ENCODE data around the gene NXPH1.

Gene NXPH1

DNA sequence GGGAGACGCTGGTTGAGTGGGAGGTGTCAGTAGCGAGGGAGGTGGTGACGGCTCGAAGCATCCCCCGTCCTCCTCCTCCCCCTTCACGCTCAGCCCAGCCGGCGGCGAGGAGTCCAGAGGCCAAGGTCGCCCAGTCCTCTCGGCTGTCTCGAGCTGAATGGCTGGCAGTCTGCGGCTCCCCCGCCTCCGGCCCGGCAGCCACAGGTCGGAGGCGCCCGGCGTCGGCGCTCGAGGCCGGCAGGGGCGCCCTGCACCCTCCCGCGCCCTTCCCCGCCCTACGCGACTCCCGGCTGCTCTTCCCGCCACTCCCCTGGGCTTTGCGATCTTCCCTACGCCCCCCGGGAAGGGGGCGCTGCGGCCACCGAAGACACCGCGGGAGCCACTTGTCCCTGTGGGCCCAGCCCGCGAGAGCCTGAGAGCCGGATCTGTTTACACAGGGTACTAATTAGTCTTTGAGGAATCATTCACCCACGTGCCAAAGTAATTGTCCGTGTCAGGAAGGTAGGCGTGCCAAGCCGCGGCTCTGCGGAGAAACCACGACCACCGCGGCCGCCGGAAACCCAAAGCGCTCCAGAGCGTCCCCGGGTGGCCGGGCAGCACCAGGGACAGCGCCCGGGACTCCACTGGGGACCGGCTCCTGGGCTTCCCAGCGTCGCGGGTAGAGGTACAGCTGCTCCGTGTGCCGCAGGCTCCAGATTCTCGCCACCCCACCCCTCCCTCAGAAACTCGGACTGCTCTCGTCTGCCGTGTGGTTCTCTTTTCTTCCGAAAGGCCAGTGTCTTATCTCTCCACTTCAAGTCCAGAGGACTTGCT, at the start of gene NXPH1:
Gene NXPH1, plus strand, starts transcription at position 133 of the 813 bp plus-strand sequence.
- DNase-seq (ENCODE audit: low spot score), result peak; percentile 17

- no peak for DNase-seq (ENCODE audit: low spot score)
These were observed 48.5 kb upstream of the NXPH1 start for GRCh38 chr7:8384901-8385300.

- no peak for DNase-seq (ENCODE audit: low spot score)
These were observed 46.4 kb upstream of the NXPH1 start for GRCh38 chr7:8386926-8387550.

- DNase-seq (ENCODE audit: low spot score), result no peak
These were observed 45.7 kb upstream of the NXPH1 start for GRCh38 chr7:8387551-8388256.

- DNase-seq (ENCODE audit: low spot score), result no peak
These were observed 45.2 kb upstream of the NXPH1 start for GRCh38 chr7:8388257-8388625.

- no peak for DNase-seq (ENCODE audit: low spot score)
These were observed 43.7 kb upstream of the NXPH1 start for GRCh38 chr7:8389593-8390261.

DNA sequence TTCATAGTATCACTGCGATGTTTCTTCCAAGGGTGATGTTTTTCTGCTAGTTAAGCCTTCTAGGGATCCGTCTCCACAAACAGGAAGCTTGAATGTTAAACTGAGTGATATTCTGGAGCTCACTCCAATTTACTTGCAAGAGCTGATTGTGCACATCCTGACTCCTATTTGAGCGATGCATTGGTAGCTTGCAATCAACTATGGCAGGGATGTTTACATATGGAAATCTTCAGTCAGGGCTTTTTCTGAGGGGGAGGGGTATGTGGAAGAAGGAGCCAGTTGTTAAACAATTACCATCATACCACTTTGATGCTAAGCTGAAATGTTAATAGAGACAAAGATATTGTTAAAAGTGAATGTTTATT, 43.2 kb upstream of the NXPH1 start:
- no peak for DNase-seq (ENCODE audit: low spot score)

DNA sequence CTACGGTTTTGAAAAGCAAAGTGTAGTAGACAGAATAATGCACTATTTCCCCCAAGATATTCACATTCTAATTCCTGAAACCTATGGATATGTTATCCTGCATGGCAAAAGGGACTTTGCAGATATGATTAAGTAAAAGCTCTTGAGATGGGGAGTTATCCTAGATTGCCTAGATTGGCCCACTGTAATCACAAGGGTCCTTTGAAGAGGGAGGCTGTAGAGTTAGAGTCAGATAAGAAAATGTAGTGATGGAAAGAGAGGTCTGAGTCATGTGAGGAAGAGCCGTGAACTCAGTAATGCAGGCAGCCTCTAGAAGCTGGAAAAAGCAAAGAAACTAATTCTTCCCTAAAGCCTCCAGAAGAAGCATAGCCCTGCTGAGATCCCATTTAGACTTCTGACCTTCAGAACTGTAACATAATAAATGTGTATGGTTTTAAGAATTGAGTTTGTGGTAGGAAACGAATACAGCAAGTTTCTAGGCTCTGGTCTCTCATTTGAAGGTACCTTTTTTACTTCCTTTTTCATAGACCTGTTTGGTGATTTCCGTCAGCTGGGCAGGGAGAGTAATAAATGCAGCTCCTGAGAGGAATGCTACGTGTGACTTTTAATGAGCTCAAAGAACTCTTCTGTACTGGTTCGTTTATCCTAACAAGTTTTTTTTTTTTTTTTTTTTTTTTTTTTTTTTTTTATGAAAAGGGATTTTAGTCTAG, 41.9 kb upstream of the NXPH1 start:
- no peak for DNase-seq (ENCODE audit: low spot score)

- DNase-seq (ENCODE audit: low spot score), result no peak
These were observed 37.1 kb upstream of the NXPH1 start for GRCh38 chr7:8396294-8396693.

DNA sequence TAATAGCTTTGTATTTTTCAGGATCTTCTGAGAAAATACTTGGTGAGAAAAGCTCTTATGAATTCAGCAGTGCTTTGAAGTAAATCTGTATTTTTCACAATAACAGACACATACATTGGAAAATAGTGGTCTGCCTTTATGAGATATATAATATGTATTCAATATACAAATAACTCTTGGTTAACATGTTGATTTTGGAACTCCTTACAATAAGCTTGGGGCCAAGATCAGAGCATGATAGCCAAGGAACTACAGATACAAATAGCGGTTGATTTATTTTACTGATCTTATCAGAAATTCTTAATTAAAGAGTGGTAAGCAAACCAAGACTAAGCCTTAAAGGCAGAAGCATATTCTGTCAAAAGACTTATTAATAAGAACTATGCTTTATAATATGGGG, 24.5 kb upstream of the NXPH1 start:
- DNase-seq (ENCODE audit: low spot score), result no peak

- no peak for DNase-seq (ENCODE audit: low spot score)
These were observed 22.3 kb upstream of the NXPH1 start for GRCh38 chr7:8411103-8411502.

DNA sequence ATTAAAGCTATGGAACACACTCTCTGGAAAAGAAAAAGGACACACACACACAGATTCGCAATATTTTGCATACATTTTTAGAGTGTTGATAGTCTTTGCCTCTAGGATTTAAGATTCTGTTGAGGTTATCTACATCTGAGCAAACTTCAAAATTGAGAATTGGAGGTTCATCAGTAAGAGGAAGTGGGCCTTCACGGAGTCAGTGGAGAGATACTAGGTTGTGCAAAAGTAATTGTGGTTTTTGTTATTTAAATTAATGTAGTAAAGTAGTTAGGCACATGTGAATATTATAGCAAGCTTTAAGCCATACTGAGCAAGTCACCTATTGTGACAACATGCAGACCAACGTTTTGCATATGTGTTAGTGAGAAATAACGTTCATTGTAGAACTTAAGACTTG, 19.8 kb upstream of the NXPH1 start:
- DNase-seq (ENCODE audit: low spot score), result no peak

GRCh38 chr7:8418629-8419245, 14.7 kb upstream of the NXPH1 start:
- no peak for DNase-seq (ENCODE audit: low spot score)

DNA sequence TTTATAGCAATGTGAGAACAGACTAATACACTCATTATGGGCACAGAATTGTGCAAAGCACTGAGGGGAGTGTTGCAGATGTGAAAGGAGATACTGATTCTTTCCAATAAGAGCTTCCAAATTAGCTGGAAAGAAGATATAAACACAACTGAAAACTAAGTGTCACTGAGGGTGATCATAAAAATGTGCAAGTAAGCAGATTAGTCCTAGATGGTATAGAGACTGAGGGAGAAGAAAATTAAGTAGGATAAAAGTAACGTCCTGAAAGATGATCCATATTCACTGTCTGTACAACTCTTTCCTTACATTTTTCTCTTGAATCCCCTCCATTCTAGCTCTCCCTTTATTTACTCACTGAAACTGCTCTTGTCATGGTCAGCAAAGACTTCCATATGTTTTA, 11.2 kb upstream of the NXPH1 start:
- DNase-seq (ENCODE audit: low spot score), result no peak

DNA sequence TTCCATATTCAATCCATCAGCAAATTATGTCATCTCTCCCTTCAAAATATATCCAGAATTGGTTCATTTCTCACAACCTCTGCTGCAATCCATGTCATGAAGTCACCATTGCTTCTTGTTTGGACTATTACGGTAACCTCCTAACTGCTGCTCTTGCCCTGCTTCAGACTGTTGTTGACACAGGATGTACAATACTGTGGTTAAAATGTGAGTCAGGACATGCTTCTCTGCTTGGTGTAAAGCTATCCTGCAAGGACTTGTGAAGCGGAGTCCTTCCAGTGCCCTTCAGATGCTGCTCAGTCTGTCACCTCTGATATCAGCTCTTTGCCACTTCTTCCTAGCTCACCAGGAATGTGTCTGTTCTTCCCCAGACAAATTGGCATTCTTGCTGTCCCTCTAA, 10.4 kb upstream of the NXPH1 start:
- DNase-seq (ENCODE audit: low spot score), result no peak

DNA sequence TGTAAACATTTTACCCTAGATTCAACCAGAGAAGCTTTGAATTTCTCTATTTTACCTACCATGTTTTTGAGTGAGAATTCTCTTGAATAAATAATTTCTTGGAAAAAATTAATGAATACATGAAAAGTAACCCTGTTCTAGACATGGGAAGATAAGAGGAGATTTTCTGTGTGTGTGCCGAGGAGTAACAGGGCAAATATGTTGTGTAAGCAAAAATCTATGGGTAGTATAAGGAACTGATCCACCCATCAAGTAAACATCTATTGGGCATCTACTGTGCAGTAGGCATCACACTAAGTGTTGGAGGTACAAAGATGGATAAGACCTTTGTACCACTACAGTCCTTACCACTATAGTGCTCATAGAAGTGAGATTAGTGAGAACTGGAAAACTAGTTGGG, 8.2 kb upstream of the NXPH1 start:
- no peak for DNase-seq (ENCODE audit: low spot score)

GRCh38 chr7:8430643-8431042, 2.8 kb upstream of the NXPH1 start:
- no peak for DNase-seq (ENCODE audit: low spot score)

GRCh38 chr7:8434290-8435002, 1.0 kb downstream of the NXPH1 start:
- no peak for DNase-seq (ENCODE audit: low spot score)

- DNase-seq (ENCODE audit: low spot score), result no peak
These were observed 1.7 kb downstream of the NXPH1 start for GRCh38 chr7:8435095-8435494.

DNA sequence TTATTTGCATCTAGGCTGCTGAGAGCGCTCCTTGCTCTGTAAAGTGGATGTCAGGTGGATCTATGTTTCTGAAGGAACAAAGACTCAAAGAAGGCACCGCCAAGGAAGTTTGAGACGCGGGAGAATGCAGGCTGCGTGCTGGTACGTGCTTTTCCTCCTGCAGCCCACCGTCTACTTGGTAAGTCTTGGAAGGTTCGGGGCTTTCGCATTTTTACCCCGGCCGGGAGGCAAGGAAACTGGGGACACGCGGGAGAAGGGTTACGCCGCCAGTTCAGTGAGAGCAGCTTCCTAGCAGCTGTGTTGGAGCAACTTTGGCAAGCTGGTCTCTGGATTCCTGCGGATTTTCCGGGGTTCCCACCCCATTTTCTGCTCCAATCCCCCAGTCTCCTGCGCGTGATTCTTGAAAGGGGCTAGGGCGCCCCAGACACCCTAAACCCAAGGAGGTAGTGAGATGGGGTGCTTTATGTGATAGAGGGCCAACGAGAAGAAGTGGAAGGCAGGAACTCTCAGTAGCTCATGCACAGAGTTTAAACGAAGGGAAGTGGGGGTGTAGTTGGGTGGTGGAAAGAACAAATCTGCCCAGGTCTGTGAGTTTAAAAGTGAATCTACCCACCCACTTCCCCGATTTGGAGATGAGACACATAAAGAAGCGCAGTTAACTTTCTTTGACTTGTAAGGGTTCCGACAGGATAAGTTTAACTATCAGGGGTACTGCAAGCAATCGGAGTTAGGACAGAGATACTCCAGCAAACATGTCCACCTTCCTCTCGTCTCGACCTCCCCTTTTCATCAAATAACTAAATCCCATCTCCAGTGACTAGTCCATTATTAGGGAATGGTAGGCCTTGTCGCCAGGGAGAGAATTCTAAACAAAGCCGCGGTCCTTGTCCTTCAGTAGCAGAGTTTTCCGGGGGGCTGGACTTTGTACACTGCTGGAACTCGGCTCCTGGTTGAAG, 2.5 kb downstream of the NXPH1 start:
- DNase-seq (ENCODE audit: low spot score), result no peak

Measured in hepatic stellate cell (primary cell).